Mucosa of descending colon (tissue), 3 donors: ENCODE results near the gene KAZN. TPM values are rescaled to one million over a fixed set of nuclear protein-coding genes. Genes with fewer than 3 reads are reported as not detected.

ENCODE experiments used
- ATAC-seq: fragments of 200-7000 bp; cut with Tn5 transposase; one replicate; pipeline ENCODE4 v1.9.1; 2020; ENCODE audit warnings: mild to moderate bottlenecking, moderate library complexity
- DNase-seq, 3 donors: peaks; one replicate each; pipeline ENCODE4 v3.0.0-alpha.2; 2020
- H3K36me3 ChIP-seq: fragments of 200-600 bp; one replicate; pipeline ENCODE4 v1.8.0; 2021; ENCODE audit warnings: low read depth, mild to moderate bottlenecking
- H3K4me1 ChIP-seq: fragments of 200-600 bp; one replicate; pipeline ENCODE4 v1.8.0; 2021; ENCODE audit warnings: low read depth, mild to moderate bottlenecking
- H3K4me3 ChIP-seq: fragments of 200-600 bp; one replicate; pipeline ENCODE4 v1.8.0; 2021; ENCODE audit warnings: mild to moderate bottlenecking
- H3K9me3 ChIP-seq: fragments of 200-600 bp; one replicate; pipeline ENCODE4 v1.8.0; 2021; ENCODE audit warnings: mild to moderate bottlenecking
- intact Hi-C, 2 donors: fragments of 100-400 bp; cut with DNase I in 1 of 2; cut with micrococcal nuclease in 1 of 2; formaldehyde crosslinking; loops; one replicate each; pipeline versions ENCODE4 v1.11.0 to v1.11.1; 2022; cut with DNase I, micrococcal nuclease
- total RNA-seq, 3 donors: library from RNA; stranded (reverse); fragmentation: NEBNext Ultra II Directional in 2 of 3; extraction: Animal tissue kit (Norgen Biotek cat#: 25700) in 2 of 3; gene quantifications; one replicate each; pipeline versions ENCODE4 v1.2.1 to v1.2.4, GENCODE V29; 2021 to 2023
- TF ChIP-seq, protein P1 (sequence below): fragments of 200-600 bp; IDR thresholded peaks from one replicate; pipeline ENCODE4 v1.8.0; 2022; ENCODE audit warnings: antibody characterized with exemption, mild to moderate bottlenecking
- donor health status: DM: no; HTN: no; CAD: no; lungs with moderate emphysema.
- donor health status: DM: no; HTN: no; CAD: no.
- donor health status: DM: no; HTN: yes; CAD: no.

KAZN gene
- total RNA-seq, 3 donors from 2014 or later = 9.7 to 21.9 (median 15.8) TPM

- H3K36me3 ChIP-seq = no peaks in the 10 kb centered on the region
- intact Hi-C loops = no loop called here
- TF ChIP-seq, protein P1, sequence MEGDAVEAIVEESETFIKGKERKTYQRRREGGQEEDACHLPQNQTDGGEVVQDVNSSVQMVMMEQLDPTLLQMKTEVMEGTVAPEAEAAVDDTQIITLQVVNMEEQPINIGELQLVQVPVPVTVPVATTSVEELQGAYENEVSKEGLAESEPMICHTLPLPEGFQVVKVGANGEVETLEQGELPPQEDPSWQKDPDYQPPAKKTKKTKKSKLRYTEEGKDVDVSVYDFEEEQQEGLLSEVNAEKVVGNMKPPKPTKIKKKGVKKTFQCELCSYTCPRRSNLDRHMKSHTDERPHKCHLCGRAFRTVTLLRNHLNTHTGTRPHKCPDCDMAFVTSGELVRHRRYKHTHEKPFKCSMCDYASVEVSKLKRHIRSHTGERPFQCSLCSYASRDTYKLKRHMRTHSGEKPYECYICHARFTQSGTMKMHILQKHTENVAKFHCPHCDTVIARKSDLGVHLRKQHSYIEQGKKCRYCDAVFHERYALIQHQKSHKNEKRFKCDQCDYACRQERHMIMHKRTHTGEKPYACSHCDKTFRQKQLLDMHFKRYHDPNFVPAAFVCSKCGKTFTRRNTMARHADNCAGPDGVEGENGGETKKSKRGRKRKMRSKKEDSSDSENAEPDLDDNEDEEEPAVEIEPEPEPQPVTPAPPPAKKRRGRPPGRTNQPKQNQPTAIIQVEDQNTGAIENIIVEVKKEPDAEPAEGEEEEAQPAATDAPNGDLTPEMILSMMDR = no peak
- ATAC-seq = no peak
- no peak for DNase-seq
- no peak overlapping the region for H3K4me3 ChIP-seq
- peaks cover 3% of the 10 kb centered on the region for H3K9me3 ChIP-seq
- no peaks in the 10 kb centered on the region for H3K4me1 ChIP-seq
Measured at GRCh38 chr1:14971221-14971620, 372.7 kb downstream of the KAZN start.

GRCh38 chr1:14972107-14972506 is 373.6 kb downstream of the KAZN start:
- peaks cover 3% of the 10 kb centered on the region for H3K9me3 ChIP-seq
- intact Hi-C loops = no loop called here
- ATAC-seq = no peak
- TF ChIP-seq, protein P1 = no peak
- no peaks in the 10 kb centered on the region for H3K36me3 ChIP-seq
- H3K4me1 ChIP-seq = no peaks in the 10 kb centered on the region
- no peak overlapping the region for H3K4me3 ChIP-seq
- no peak for DNase-seq

DNA sequence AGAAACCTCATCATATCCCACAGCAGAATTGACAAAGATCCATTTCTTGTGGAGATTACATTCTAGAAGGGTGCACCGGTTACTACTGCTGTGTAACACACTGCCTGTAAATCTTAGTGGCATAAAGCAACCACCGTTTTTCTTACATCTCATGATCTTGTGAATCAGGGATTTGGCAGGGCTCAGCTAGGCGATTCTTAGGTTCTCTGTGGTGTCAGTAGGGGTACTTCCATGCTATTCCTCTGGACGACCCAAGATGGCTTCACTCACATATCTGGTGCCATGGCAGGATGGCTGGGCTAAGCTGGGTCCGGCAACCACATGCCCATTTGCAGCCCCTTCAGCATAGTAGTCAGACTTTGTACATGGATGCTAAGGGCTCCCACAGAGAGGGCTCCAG is 375.3 kb downstream of the KAZN start:
- ATAC-seq (no peak), DNase-seq (no peak)
- Histone ChIP-seq H3K9me3 (peaks cover 3% of the 10 kb centered on the region), H3K36me3 (no peaks in the 10 kb centered on the region), H3K4me3 (no peak overlapping the region), H3K4me1 (no peaks in the 10 kb centered on the region)
- intact Hi-C loops = no loop called here
- TF ChIP-seq, protein P1 = no peak

DNA sequence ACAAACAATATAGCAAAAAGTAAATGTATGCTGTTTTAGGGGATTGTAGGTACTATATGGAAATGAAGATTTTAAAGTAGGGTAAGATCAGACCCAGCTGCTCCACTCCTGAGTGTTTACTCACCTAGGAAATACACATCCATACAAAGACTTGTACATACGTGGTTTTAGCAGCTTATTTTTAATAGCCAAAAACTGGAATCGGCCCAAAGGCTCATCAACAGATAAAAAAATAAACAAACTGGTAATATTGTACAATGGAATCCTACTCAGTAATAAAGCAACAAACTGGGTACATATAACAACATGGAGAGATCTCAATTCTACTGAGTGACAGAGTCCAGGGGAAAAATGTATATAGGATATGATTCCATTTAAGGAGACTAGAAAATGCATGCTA is 375.9 kb downstream of the KAZN start:
- intact Hi-C loops = no loop called here
- no peaks in the 10 kb centered on the region for H3K4me1 ChIP-seq
- H3K9me3 ChIP-seq = peaks cover 3% of the 10 kb centered on the region
- no peaks in the 10 kb centered on the region for H3K36me3 ChIP-seq
- ATAC-seq (no peak), DNase-seq (no peak)
- TF ChIP-seq, protein P1 = no peak
- no peak overlapping the region for H3K4me3 ChIP-seq

- intact Hi-C loops = no loop called here
- DNase-seq = no peak
- Histone ChIP-seq H3K4me3 (no peak overlapping the region), H3K9me3 (peaks cover 3% of the 10 kb centered on the region), H3K4me1 (no peaks in the 10 kb centered on the region), H3K36me3 (no peaks in the 10 kb centered on the region)
- ATAC-seq = no peak
- TF ChIP-seq, protein P1 = no peak
Measured at GRCh38 chr1:14975119-14975518, 376.6 kb downstream of the KAZN start.

GRCh38 chr1:14976256-14976655 is 377.8 kb downstream of the KAZN start:
- ATAC-seq (no peak), DNase-seq (no peak)
- H3K4me1 ChIP-seq = no peaks in the 10 kb centered on the region
- no peaks in the 10 kb centered on the region for H3K36me3 ChIP-seq
- peaks cover 3% of the 10 kb centered on the region for H3K9me3 ChIP-seq
- H3K4me3 ChIP-seq = no peak overlapping the region
- intact Hi-C loops = no loop called here
- TF ChIP-seq, protein P1 = no peak
